D721Med (cell line): ENCODE data around the gene RTP1.

ENCODE experiments used
- DNase-seq: peaks from one replicate; pipeline ENCODE4 v3.0.0; 2011; ENCODE audit warnings: low spot score; ENCODE audit not compliant: insufficient read length
- FAIRE-seq: peaks from 2 replicates; lab custom pipeline; 2011; peaks lifted over from hg19 to GRCh38; lab: Jason Lieb, UNC
- TF ChIP-seq, protein P1 (sequence below): IDR thresholded peaks from 2 replicates; pipeline ENCODE4 v1.5.1; 2012; ENCODE audit warnings: mild to moderate bottlenecking, control low read depth; ENCODE audit not compliant: insufficient read depth; ENCODE audit errors: missing control alignments

The RTP1 gene, protein sequence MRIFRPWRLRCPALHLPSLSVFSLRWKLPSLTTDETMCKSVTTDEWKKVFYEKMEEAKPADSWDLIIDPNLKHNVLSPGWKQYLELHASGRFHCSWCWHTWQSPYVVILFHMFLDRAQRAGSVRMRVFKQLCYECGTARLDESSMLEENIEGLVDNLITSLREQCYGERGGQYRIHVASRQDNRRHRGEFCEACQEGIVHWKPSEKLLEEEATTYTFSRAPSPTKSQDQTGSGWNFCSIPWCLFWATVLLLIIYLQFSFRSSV

DNA sequence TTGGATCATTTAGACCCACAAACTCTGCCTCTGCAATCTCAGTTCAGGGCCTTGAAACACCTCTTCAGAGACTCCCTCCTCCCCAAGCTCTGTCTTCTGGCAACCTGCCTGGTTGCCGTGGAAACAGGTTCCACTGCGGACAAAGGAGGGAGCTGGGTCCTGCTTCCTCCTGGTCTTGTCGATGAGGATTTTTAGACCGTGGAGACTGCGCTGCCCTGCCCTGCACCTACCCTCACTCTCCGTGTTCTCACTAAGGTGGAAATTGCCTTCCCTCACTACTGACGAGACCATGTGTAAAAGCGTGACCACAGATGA is at the start of gene RTP1:
RTP1 (plus strand) TSS at position 152 of the 315 bp plus-strand sequence; CDS start at position 182, 30 bp downstream.
- DNase-seq: no peak
- TF ChIP-seq, protein P1, sequence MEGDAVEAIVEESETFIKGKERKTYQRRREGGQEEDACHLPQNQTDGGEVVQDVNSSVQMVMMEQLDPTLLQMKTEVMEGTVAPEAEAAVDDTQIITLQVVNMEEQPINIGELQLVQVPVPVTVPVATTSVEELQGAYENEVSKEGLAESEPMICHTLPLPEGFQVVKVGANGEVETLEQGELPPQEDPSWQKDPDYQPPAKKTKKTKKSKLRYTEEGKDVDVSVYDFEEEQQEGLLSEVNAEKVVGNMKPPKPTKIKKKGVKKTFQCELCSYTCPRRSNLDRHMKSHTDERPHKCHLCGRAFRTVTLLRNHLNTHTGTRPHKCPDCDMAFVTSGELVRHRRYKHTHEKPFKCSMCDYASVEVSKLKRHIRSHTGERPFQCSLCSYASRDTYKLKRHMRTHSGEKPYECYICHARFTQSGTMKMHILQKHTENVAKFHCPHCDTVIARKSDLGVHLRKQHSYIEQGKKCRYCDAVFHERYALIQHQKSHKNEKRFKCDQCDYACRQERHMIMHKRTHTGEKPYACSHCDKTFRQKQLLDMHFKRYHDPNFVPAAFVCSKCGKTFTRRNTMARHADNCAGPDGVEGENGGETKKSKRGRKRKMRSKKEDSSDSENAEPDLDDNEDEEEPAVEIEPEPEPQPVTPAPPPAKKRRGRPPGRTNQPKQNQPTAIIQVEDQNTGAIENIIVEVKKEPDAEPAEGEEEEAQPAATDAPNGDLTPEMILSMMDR: no peak

DNA sequence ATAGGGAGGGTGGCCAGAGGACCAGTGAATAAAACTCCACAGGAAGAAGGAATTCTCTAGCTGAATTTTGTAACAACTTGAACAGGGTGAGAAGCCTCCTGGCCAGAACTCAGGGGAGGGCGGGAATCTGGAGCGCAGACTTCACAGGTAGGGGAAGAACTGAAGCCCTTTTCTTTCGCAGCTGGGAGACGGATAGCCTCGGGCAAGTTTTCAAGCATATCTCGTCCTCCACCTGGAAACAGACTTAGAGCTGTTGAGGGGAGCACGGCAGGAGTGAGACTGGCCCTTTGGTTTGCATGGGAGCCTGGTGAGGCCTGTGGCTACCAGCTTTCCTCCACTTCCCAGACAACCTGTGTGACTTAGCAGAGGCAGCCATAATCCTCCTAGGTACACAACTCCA is 47.1 kb upstream of the RTP1 start:
- DNase-seq (no peak), FAIRE-seq (no peak)
- TF ChIP-seq, protein P1: no peak

More for the DNA sequence above, at the start of gene RTP1:
- no peak for FAIRE-seq

DNA sequence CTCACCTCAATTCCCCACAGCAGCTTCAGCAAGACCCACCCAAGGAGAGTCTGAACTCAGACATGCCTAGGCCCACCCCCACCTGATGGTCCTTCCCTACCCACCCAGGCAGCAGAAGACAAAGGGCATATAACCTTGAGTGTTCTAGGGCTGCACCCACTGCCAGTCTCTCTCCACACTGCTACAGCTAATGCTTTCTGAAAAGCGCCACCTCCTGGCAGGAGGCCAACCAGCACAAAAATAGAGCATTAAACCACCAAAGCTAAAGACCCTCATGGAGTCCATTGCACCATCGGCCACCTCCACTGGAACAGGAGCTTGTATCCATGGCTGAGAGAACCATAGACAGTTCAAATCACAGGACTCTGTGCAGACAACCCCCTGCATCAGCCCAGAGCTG is 46.7 kb upstream of the RTP1 start:
- FAIRE-seq (no peak), DNase-seq (no peak)
- TF ChIP-seq, protein P1: peak; percentile 13

DNA sequence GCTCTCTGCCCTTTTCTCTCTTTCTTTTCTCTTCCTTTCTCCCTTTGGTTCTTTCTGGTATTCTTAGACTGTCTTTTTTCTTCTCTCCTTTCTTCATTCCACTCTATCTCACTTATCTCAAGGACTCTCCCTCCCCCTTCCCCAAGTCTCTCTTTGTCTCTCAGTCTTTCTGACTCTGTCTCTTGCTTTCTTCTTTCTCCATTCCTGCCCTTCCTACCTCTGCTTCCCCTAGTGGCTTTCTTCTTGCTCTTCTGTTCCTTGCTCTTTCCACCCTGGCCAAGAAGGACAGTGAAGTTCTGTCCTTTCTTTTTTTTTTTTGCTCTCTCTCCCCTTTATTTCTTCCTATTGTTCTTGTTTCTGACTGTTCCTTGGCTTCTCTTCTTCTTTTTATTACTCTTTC is 35.7 kb upstream of the RTP1 start:
- TF ChIP-seq, protein P1: no peak
- DNase-seq: no peak
- FAIRE-seq: no peak

DNA sequence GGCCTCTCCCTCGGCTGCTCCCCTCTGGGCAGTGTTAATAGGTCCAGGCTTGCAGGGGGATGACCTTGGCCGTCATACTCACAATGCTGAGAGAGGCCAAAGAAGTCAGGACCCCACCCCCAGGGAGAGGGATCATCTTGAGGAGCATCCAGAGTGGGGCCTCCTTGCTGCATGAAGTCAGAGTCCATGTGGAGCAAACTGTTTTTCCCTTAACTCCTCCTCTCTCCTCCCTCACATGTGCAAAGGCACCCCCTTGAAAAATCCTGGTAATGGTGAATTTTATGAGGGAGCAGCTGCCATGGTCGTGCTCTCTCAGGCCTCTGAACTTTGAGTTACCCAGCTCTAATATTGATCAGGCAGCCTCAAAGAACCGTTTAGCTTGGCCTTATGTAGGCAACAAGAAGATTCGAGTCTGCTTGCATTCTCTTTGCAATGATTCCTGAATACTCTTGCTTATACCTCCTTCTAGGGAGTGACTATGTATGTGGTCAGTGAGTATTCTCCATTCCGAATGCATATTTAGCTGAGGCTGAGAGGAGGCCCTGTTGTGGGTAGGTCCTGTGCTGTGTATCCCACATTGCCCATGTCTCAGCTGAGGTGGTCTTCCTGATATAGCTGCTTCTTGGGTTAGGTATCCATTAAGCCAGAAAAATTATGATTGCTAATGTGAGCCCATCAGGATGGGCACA is 34.9 kb upstream of the RTP1 start:
- TF ChIP-seq, protein P1: no peak
- FAIRE-seq: no peak
- no peak for DNase-seq

DNA sequence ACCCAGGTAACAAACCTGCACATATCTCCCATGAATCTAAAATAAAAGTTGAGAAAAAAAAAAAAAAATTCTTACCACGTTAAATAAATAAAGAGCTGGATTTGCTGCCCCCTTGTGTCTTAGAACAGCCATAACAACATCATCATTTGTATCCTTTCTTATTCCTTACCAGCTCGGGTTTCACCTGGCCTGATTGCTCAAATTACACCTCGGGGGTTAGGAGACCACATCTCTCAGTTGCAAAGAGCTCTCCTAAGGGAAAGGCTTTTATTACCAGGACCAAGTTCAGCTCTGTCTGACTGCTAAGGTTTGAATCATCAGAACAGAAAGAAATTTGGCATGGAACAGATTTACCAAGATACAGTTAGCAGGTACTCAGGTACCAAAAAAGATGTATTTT is 32.1 kb upstream of the RTP1 start:
- no peak for DNase-seq
- TF ChIP-seq, protein P1: peak; percentile 63
- FAIRE-seq: peak; percentile 46

DNA sequence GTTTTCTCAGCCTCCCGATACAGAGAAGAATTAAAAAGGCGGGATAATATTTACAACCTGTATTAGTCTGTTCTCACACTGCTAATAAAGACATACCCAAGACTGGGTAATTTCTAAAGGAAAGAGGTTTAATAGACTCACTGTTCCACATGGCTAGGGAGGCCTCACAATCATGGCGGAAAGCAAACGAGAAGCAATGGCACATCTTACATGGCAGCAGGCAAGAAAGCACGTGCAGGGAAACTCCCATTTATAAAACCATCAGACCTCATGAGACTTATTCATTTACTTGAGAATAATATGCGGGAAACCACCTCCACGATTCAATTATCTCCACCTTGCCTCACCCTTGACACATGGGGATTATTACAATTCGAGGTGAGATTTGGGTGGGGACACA is 30.5 kb upstream of the RTP1 start:
- TF ChIP-seq, protein P1: no peak
- FAIRE-seq (no peak), DNase-seq (no peak)
